OCI-LY7 (cell line): ENCODE data around the gene EPHA1. TPM values are rescaled to one million over a fixed set of nuclear protein-coding genes. Genes with fewer than 3 reads are reported as not detected.

Experiments used
- BruUV-seq: library from RNA; stranded (reverse); fragments of 400-500 nt; replicated peaks from 2 replicates; lab custom pipeline; 2021; lab: Mats Ljungman, UMichigan
- CTCF ChIA-PET: fragments of 300-600 bp; sonication (Branson Sonifier 250); formaldehyde crosslinking; loops from one replicate; lab custom pipeline; 2022; ENCODE audit warnings: antibody characterized with exemption; ENCODE audit not compliant: unreplicated experiment; lab: Charles Lee
- POLR2A ChIA-PET: fragments of 300-600 bp; sonication (Branson Sonifier 250); formaldehyde crosslinking; loops from one replicate; lab custom pipeline; 2022; ENCODE audit warnings: antibody characterized with exemption; lab: Charles Lee
- DNase-seq: peaks from one replicate; pipeline ENCODE4 v3.0.0-alpha.2; 2015; ENCODE audit warnings: low spot score
- H2AFZ ChIP-seq: fragments of 200-600 bp; sonication (generic), shearing (Covaris generic); 2 replicates; pipeline ENCODE4 v1.6.1; 2014; ENCODE audit warnings: mild to moderate bottlenecking, antibody characterized with exemption, low read length, moderate library complexity
- H3K27ac ChIP-seq: fragments of 200-600 bp; sonication (generic); 2 replicates; pipeline ENCODE4 v1.5.1; 2014; ENCODE audit warnings: mixed run types, low read depth, mild to moderate bottlenecking, moderate library complexity, low read length, inconsistent platforms; ENCODE audit not compliant: poor library complexity, severe bottlenecking
- H3K36me3 ChIP-seq: fragments of 200-600 bp; sonication (generic); 2 replicates; pipeline ENCODE4 v1.6.1; 2014; ENCODE audit warnings: mild to moderate bottlenecking, antibody characterized with exemption, low read length, moderate library complexity, mixed read lengths; ENCODE audit not compliant: insufficient read depth
- H3K4me1 ChIP-seq: fragments of 200-600 bp; sonication (generic); 2 replicates; pipeline ENCODE4 v1.5.1; 2014; ENCODE audit warnings: mild to moderate bottlenecking, low read length; ENCODE audit not compliant: insufficient read depth, poor library complexity, severe bottlenecking
- H3K4me2 ChIP-seq: fragments of 200-600 bp; sonication (generic); 2 replicates; pipeline ENCODE4 v1.6.1; 2014; ENCODE audit warnings: mild to moderate bottlenecking, low read length
- H3K4me3 ChIP-seq: fragments of 200-600 bp; sonication (generic); 2 replicates; pipeline ENCODE4 v1.5.1; 2014; ENCODE audit warnings: mild to moderate bottlenecking, low read depth, low read length; ENCODE audit not compliant: poor library complexity, severe bottlenecking
- H3K79me2 ChIP-seq: fragments of 200-600 bp; sonication (generic); 2 replicates; pipeline ENCODE4 v1.6.1; 2016; ENCODE audit warnings: low read depth, mild to moderate bottlenecking, low read length, moderate library complexity, mixed read lengths; ENCODE audit not compliant: insufficient read depth
- H3K9me2 ChIP-seq: fragments of 200-600 bp; sonication (generic); 2 replicates; pipeline ENCODE4 v1.6.1; 2016; ENCODE audit warnings: mild to moderate bottlenecking, low read length, mixed read lengths; ENCODE audit not compliant: insufficient read depth
- H3K9me3 ChIP-seq: fragments of 200-600 bp; sonication (generic); 2 replicates; pipeline ENCODE4 v1.6.1; 2014; ENCODE audit warnings: mild to moderate bottlenecking, mixed run types, low read length, mixed read lengths
- H4K20me1 ChIP-seq: fragments of 200-600 bp; sonication (generic); 2 replicates; pipeline ENCODE4 v1.6.1; 2014; ENCODE audit warnings: mild to moderate bottlenecking, antibody characterized with exemption, low read length, moderate library complexity, mixed read lengths; ENCODE audit not compliant: insufficient read depth
- CTCF ChIP-seq: fragments of 200-600 bp; sonication (generic); conservative IDR thresholded peaks from 2 replicates; pipeline ENCODE4 v1.5.1; 2014; ENCODE audit warnings: mild to moderate bottlenecking, antibody characterized with exemption, low read length, moderate library complexity, mixed read lengths
- EZH2phosphoT487 ChIP-seq: fragments of 200-600 bp; sonication (generic); IDR thresholded peaks from 2 replicates; pipeline ENCODE4 v1.6.1; 2018; ENCODE audit warnings: low read depth, borderline replicate concordance, mild to moderate bottlenecking, mixed run types, antibody characterized with exemption, low read length, moderate library complexity, mixed read lengths
- intact Hi-C: fragments of 100-400 bp; cut with micrococcal nuclease; formaldehyde crosslinking; loops from one replicate; pipeline ENCODE4 v1.10.0; 2022; ENCODE audit not compliant: unreplicated experiment
- total RNA-seq, 2 experiments: library from RNA; depleted of rRNA in 1 of 2; stranded (reverse); fragments of >200 nt in 1 of 2; shearing (Covaris generic) in 1 of 2; gene quantifications; 2 replicates each; pipeline ENCODE4 v1.2.3, GENCODE V29; 2014 to 2022

Gene EPHA1
- total RNA-seq, 2 experiments from 2014 or later, result not detected

GRCh38 chr7:143367972-143368371 lies 40.7 kb downstream of the EPHA1 start:
- Histone ChIP-seq H3K27ac (no peak overlapping the region), H3K36me3 (no peaks in the 10 kb centered on the region), H3K4me3 (no peak overlapping the region), H3K9me2 (no peaks in the 10 kb centered on the region), H3K79me2 (no peaks in the 10 kb centered on the region), H3K4me2 (no peak overlapping the region), H3K9me3 (no peaks in the 10 kb centered on the region), H3K4me1 (no peaks in the 10 kb centered on the region), H2AFZ (no peak overlapping the region), H4K20me1 (no peaks in the 10 kb centered on the region)
- no TSS peak for BruUV-seq
- CTCF ChIA-PET, result no interaction called here
- DNase-seq, result no peak
- POLR2A ChIA-PET, result no interaction called here
- no peak for TF ChIP-seq CTCF
- intact Hi-C loops, result no loop called here

- Histone ChIP-seq H3K9me3 (no peaks in the 10 kb centered on the region), H3K36me3 (no peaks in the 10 kb centered on the region), H3K27ac (no peak overlapping the region), H4K20me1 (no peaks in the 10 kb centered on the region), H3K4me2 (no peak overlapping the region), H3K9me2 (no peaks in the 10 kb centered on the region), H3K4me3 (no peak overlapping the region), H3K4me1 (no peaks in the 10 kb centered on the region), H2AFZ (no peak overlapping the region), H3K79me2 (no peaks in the 10 kb centered on the region)
- no peak for DNase-seq
- intact Hi-C loops, result no loop called here
- BruUV-seq, result no TSS peak
- ChIA-PET POLR2A (no interaction called here), CTCF (no interaction called here)
- TF ChIP-seq EZH2phosphoT487 (no peak), CTCF (no peak)
These were observed 45.4 kb downstream of the EPHA1 start for GRCh38 chr7:143363016-143363937.
